Measurements from ENCODE around the gene NDC1.

NDC1 gene

DNA sequence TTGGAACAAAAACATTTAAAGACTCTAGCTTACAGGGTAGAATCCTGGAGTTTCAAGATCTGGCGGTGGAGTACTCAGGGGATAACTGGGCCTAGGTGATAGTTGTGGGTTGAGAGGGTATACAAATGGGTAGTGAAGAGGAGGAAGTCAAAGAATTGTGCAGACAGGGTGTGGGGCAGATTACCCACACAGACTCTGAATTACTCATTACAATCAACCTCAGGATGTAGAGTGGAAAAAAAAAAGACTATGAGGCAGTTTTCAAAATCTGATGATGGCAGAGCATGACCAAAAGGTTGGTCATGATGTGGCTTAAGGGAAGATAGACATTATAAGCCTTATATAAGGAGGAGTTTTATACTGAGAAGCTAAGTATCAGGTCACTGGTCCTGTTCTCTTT, 55.0 kb downstream of the NDC1 start:
- no peak for DNase-seq (ENCODE audit: low read depth)
- no peak for TF ChIP-seq CTCF (conservative IDR thresholded peaks at IDR 0.05; ENCODE audit: low read depth, low read length)
- no peak overlapping the region for H3K4me3 ChIP-seq (ENCODE audit: low read depth, low read length)

GRCh38 chr1:53781654-53782053, 56.4 kb downstream of the NDC1 start:
- no peak overlapping the region for H3K4me3 ChIP-seq (ENCODE audit: low read depth, low read length)
- no peak for TF ChIP-seq CTCF (conservative IDR thresholded peaks at IDR 0.05; ENCODE audit: low read depth, low read length)
- DNase-seq (ENCODE audit: low read depth): peak; percentile 31

- H3K4me3 ChIP-seq (ENCODE audit: low read depth, low read length): no peak overlapping the region
- TF ChIP-seq CTCF (conservative IDR thresholded peaks at IDR 0.05; ENCODE audit: low read depth, low read length): no peak
- no peak for DNase-seq (ENCODE audit: low read depth)
Observed at GRCh38 chr1:53777272-53777671, 60.8 kb downstream of the NDC1 start.

DNA sequence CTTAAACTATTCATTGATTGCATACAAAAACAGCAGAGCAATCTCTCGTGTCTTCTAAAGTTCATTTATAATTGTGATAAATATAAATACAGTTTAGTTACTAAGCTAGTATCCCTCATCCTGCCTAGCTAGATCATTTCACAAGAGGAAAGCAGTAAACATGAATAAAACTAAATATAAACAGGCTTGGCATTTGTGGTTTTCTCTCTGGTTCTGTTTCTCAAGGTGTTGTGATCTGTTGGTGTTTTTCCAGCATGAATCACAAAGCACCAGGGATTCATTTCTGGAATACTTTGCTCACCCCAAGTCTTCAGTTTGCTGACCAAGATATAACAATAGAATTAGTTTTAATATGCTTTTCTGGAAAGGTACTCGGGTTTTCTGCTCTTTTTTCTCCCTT, 66.4 kb downstream of the NDC1 start:
- DNase-seq (ENCODE audit: low read depth): peak; percentile 84

DNA sequence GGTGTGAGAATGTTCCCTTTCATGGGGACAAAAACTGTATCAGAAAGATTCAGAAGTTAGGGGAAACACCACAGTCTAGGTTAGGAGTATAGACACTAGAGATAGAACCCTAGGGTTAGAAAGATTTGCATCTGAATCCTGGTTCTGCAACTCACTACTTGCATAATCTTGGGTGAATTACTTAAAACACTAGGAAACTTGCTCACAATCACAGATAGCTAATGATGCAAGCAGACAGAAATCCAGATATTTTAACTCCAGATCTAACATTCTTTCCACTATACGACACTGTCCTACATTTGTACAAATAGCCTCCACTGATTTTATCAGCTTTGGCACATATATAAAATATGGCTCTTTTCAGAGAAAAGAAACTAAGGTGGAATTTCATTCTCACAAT, 68.3 kb downstream of the NDC1 start:
- TF ChIP-seq CTCF (conservative IDR thresholded peaks at IDR 0.05; ENCODE audit: low read depth, low read length): no peak
- DNase-seq (ENCODE audit: low read depth): peak; percentile 65
- H3K4me3 ChIP-seq (ENCODE audit: low read depth, low read length): no peak overlapping the region

More for the DNA sequence above, 66.4 kb downstream of the NDC1 start:
- no peak for TF ChIP-seq CTCF (conservative IDR thresholded peaks at IDR 0.05; ENCODE audit: low read depth, low read length)
- no peak overlapping the region for H3K4me3 ChIP-seq (ENCODE audit: low read depth, low read length)

- H3K4me3 ChIP-seq (ENCODE audit: low read depth, low read length): no peak overlapping the region
- DNase-seq (ENCODE audit: low read depth): no peak
- no peak for TF ChIP-seq CTCF (conservative IDR thresholded peaks at IDR 0.05; ENCODE audit: low read depth, low read length)
Observed at GRCh38 chr1:53769184-53769583, 68.9 kb downstream of the NDC1 start.

DNA sequence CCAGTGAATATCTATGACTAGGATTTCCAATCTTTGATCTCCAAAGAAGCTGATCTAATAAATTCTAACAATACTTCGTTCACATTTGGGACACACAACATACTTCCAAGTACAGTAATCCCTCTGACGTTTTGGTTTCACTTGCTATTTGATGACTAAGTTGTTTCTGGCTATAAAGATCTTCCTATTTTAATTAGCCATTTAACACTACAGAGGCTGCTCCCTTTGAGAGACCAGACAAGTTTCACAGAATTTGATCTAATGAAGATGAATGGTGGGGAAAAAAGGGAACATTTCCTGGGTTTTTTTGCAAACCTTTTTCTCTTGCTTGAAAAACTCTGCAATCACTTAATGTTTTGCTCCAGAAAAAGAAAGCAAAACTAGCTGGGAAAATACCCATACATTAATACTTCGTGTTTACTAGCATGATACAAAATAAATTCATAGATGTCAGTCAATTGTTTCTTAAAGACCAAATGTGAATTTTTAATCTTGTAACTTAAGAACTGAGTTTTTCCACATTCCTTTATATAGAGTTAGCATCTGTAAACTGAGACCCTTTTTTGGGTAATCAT, 71.2 kb downstream of the NDC1 start:
- peak overlapping the region; percentile 44 for H3K4me3 ChIP-seq (ENCODE audit: low read depth, low read length)
- DNase-seq (ENCODE audit: low read depth): peak; percentile 71
- no peak for TF ChIP-seq CTCF (conservative IDR thresholded peaks at IDR 0.05; ENCODE audit: low read depth, low read length)

Measured in choroid plexus epithelial cell (primary cell).